ENCODE data around the gene F2RL2.
A peak's percentile ranks its signal among the peaks of the same experiment; 100 is the strongest.
"Not testable (repeated sequence)": the region's sequence is repeated elsewhere in the genome, so short reads cannot be mapped to it uniquely, and the experiment has no call there.

Gene F2RL2

DNA sequence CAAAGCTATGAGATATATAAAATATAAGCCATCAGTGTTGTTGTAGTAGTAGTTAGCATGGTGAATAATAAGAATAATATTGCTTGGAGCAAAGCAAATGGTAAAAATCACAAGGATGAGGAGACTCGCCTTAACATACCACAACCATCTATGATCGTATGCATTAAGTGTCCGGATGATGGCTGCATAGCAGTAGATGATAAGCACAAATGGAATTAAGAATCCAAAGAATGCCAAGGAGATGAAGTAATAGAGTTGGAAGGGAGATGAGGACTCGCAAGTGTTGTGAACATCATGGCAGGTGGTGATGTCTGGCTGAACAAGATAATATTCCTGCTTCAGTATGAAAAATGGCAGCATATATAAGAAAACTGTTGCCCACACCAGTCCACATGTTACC, 5.5 kb downstream of the F2RL2 start:
- DNase-seq = no peak

DNA sequence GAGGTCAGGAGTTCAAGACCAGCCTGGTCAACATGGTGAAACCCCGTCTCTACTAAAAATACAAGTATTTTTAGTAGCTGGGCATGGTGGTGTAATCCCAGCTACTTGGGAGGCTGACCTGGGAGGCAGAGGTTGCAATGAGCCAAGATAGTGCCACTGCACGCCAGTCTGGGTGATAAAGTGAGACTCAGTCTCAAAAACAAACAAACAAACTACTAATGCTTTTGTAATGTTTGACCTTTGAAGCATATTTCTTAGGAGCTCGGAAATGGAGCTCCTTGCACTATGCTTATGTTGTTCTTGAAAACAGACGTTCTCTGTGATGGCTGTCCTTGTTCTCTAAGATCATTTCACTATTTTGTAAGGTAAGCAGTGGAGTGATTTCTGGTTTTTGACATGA, 6.0 kb downstream of the F2RL2 start:
- no peak for DNase-seq

DNA sequence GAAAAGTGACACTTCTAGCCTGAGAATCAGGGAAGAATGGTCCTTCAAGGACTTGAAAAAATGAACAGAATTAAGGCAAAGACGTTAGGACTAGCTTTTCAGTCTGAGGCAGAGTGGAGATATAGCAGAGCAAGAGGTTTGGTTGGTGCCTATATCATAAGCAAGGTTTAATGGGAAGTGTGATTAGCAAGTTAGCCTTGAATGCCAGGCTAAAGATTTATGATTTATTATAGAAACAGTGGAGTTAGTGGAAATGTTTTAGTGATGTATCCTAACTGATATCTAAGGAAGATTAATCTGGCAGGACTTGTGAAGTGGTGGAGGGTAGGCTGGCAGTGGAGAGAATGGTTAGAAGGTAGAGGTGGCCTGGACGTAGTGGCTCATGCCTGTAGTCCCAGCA, 7.0 kb downstream of the F2RL2 start:
- DNase-seq = no peak

DNA sequence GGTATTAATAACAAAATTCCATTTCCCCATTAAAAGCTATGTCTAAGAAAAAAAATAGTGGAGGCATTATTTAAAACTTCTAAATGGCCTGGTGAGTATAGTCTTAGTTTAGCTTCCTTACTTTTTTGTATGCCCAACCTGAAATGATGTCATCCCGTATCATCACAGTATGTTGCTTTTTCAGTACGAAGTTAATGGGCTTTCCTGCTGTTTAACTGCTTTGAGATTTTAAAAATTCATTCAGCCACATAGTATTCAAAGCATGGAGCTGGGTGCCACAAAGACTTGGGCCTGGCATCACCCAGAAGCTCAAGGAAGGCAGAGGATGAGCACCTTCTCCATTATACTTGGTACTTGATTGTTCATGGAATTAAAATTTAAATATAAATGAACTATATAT, 7.4 kb downstream of the F2RL2 start:
- DNase-seq = no peak

DNA sequence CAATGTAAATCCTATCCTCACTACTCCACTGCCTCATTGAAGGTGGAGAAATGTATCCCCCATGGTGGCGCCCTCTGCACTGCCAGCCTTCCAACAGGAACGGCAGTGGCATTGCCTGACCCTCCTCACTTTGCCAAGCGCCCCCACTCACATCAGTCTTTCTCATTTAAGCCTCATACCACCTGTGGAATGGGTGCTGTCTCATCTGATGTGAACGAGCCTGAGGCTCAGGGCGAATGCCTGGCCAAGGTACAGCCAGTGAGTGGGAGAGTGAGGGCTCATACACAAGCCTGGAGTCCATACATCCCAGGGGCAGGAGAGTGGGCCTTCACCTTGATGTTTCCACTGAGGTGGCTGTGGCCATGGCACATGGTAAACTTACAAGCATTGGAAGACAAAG, 10.3 kb downstream of the F2RL2 start:
- no peak for DNase-seq

DNA sequence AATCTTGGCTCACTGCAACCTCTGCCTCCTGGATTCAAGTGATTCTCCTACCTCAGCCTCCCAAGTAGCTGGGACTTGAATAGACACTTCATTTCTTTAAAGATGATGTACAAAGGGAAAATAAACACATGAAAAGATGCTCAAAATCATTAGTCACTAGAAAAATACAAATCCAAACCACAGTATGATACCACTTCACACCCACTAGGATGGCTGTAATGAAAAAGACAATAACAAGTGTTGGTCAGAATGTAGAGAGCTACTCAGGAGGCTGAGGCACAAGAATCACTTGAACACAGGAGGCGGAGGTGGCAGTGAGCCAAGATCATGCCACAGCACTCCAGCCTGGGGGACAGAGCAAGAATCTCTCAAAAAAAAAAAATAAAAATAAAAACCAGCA, 13.0 kb downstream of the F2RL2 start:
- DNase-seq = no peak

DNA sequence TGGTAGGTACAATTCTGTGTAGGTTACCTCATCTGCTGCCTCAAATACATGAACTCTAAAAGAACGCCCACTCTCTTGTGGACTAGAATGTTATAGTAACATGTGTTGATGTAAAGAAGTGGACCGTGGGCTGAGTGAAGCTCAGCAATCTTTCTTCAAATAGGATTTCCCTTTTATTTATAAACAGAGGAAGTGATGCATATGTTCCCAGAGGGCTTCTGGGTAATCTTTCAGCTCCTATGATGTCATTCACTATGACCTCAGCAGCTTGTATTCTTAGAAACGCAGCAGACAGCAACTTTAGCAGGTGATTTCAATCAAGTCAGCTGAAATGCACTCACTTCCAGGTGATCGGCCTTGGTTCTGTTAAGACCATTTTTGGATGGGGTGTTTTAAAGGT, 14.4 kb downstream of the F2RL2 start:
- DNase-seq = no peak

DNA sequence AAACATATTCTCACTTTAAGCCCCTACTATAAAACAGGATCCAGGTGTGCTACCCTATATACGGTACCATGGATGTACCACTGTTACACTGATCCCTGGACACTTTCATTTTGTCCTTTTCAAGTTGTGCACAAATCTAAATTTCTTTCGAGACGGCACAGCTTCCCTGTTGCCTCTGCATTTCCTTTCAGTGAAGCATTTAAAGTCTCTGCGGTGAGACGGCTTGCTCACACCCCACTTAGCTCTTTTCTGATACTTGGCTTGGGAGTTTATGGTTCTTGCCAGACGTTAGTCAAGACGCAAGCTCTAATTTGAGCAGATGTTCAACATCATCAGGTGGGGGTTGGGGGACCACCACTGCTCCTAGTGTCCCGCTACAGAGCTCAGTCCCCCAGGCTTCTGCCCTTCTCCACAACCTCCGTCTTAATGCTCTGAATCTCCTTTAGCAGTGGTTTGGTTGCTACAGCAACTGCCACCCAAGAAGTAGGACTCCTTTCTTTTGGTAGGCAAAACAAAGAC, 15.8 kb downstream of the F2RL2 start:
- DNase-seq = no peak

DNA sequence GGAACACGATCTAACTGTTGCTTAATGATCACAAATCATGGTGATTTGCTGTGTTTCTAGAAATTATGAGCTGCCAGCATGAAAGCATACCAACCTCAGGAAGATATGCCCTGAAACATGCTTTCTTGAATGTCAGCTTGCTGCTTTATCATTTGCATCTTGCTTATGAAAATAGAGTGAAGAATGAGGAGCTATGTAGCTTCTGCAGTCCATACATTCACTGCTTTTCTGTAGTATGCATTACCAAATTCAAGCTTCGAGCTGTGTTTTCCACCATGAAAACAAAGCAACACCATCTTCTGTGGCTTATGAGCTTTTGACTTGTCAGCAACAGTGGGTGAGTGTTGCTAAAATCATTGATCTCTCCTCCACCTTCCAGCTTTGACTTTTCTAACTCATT, 16.5 kb downstream of the F2RL2 start:
- no peak for DNase-seq

DNA sequence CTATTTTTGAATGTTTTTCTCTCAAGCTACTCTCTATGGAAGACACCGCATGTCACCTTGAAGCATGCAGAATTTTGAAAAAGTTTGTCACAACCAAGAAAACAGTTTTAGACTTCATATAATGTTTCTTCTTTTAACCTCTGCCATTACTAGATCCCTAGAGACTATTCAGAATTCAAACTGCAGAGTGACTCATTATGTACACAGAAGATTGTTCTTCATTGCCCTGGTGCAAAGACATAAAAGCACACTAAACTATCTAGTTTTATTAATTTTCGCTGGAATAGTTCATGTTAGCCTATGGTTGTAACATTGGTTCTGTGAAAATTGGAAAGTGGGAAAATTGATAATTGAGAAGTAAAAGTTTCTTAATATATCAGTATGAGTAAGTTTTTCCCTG, 18.4 kb downstream of the F2RL2 start:
- DNase-seq = no peak

DNA sequence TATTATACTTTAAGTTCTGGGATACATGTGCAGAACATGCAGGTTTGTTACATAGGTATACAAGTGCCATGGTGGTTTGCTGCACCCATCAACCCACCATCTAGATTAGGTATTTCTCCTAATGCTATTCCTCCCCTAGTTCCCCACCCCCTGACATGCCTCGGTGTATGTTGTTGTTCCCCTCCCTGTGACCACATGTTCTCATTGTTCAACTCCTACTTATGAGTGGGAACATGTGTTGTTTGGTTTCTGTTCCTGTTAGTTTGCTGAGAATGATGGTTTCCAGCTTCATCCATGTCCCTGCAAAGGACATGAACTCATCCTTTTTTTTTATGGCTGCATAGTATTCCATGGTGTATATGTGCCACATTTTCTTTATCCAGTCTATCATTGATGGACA, 19.2 kb downstream of the F2RL2 start:
- DNase-seq = not testable (repeated sequence)

DNA sequence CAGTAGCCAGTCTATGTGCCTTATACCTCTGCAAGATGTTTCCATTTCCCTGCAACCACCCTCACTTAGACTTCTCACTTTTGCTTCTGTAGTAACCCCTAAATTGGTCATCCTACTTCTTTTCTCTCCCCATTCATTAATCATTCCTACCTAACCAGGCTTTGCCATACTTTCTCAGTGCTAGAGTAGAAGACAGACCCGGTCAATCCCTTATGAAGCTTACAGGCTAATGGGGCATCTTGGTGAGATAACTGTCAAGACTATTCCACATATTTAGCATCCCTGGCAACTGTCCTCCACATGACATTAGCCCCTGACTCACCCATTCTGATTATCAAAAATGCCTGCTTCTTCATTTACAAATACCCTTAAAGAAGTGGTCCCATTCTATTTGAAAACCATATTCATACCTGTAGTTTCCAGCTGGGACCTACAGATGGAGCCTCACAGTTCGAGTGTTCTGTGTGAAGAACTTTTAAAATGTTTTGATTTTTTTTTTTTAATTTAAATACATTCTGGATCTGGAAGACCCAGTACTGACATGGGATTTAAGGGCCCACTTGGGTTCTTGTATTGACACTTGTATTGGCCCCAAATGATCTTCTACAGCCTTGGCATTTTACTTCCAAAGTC, 21.0 kb downstream of the F2RL2 start:
- DNase-seq = no peak

DNA sequence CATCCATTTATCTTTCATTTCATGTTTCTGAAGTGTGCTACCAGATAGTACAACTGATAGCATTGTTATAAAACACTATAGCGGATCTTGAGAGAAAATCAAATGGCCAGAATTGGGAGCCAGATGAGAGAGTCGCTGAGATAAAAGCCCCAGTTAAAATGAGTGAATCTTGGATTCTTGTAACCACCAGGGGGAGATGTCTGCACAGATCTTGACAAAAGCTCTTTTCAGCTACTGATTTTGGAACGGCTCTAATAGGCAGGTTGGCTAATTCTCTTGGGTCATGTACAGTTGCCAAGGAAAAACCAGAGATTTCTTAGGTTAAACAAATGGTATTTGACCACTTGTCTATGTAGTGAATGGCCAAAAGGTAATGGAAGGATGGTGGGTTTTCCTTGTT, 21.7 kb downstream of the F2RL2 start:
- DNase-seq = peak; percentile 39 to 47

DNA sequence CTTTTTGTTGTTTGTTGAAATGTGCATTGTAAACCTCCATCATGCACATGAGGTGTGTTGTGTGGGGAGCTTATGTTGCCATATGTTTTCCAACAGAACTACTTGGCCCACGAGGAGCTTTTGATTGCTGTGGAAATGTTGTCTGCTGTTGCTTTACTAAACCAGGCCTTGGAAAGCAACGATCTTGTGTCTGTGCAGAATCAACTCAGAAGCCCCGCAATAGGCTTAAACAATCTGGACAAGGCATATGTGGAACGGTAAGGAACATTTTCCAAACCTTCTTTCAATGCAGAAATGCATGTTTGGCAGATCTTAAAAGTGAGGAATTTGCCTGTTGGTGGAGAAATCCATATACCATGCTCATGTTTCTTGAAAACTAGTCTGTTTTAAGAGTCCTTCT, 22.5 kb downstream of the F2RL2 start:
- DNase-seq = no peak

DNA sequence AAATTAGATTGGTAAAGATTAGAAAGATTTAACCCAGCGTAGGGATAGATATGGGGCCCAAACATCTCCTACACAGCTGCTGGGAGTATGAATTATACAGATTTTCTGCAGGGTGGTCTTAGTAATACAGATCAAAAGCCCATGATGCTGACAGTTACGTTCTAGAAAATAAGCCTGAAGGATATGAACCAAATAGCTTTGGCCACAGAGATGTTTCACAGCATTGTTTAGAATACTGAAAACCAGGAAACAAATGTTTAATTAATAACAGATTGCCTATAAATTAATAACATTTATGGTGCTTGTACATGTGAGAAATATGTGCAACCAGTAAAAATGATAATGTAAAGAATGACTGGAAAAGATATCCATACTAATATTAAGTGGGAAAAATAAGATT, 24.7 kb downstream of the F2RL2 start:
- DNase-seq = no peak

DNA sequence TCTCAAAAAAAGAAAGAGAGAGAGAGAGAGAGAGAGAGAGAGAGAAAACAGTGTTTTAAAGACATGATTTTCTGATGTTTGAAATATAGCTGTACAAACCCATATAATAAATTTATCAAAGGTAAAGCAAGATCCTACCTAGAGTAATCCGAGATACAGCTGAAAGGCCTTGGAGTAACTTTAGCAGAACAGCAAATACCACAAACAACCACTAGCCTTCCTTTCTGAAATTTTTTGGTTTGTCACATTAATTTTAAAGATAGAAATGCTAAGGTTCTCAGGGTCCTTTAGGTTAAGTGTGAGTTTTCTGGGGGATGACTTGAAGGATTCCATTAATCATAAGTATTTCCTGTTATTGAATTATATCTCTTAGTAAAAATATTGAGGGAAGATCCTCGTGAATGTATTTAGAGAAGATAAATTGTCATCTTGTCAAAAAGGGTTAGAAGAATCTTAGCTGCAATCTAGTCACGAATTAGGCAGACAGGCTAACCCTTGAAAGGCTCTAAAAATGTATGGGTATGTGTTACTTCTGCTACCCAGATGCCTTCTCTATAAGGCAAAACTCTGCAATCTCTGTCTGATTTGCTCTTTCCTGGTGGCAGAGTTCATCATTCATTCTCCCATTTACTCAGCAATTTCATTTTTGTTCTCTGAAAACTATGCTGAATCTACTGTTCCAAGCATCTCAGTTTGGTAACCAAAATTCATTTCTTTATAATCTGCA, 27.3 kb downstream of the F2RL2 start:
- no peak for DNase-seq

DNA sequence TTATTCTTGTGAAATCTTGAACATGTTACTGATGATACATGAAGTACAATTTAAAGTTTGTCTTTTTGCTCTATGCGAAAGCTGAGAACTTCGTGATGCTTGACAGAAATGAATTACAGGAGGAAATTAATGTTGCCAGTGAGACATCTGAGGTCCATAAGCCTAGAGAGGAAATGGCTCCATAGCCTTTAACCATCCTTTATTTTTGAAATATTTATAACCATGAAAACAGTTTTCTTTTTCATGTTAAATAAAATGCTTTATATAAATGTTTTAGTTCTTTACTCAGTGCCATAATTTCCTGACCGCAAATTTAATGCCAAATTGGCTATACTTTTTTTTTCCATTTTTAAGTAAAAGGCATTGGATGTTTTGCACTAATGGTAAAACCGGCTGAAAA, 29.1 kb downstream of the F2RL2 start:
- DNase-seq = no peak

DNA sequence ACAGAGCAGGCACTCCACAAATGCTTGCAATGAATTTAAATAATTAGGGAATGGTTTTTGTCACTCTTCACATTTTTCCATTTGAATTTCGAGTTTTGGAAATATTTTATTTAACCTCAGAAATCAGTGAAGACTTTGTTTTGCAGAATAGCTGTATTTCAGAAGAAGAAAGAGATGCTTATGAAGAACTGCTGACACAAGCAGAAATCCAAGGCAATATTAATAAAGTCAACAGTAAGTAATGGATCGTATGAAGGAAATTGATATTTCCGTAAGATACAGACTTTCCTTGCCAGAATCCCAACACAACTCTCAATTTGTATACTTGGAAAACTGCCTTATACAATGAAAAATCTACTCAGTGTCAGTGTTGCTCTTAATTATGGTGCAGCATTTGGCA, 30.5 kb downstream of the F2RL2 start:
- DNase-seq = no peak

DNA sequence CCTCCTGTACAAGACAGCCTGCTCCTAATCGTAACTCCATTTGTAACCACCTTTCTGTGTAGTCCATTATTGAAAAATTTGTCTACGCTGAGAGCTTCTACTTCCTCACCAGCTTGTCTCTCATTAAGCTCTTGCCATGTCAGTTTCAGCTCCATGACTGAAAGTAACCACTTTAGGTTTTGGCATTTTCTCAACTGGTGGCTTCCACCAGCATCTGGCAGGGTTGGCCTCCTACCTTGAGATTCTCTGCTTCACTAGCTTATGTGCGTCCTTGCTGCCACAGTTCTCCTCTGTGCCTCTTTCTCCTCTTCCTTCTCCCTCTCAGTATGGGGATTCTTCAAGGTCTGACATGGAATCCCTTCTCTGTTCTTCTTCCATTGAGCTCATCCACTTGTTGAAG, 31.8 kb downstream of the F2RL2 start:
- DNase-seq = no peak

DNA sequence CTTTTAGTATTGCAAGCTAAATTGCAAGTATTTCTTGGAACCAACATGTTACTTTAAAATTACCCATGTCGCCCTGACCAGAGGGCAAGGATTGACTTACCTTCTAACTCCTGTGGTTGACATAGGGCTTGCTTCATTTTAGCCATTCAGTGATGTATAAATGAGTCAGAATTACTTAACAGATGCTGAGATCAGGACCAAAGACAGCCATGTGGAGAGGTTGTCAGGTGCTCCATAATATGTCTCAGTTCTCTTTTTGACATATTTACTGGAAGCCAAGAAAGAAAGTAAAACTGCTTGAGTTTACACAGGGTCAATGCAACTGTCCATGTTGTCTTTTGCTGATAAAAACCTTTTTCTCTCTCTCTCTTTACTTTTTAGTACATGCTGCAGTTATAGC, 33.2 kb downstream of the F2RL2 start:
- no peak for DNase-seq

DNA sequence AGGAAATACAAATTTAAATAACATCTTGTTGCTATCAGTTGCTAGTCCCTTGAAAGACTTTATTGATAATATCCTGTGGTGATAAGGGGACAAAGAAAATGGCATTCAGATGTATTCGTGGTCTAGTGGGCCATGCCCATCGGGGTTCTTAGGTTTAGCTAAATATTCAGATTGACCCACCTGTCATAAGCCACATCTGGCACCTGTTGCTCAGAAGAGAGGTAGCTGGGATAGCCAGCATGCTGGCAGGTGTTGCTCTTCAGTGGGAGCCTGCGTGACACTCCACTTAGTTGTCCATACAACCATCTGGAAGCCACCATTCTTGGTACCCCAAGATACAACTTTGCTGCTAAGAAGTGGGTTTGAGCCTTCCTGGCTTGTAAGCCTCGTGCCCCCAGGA, 36.7 kb downstream of the F2RL2 start:
- DNase-seq = no peak

DNA sequence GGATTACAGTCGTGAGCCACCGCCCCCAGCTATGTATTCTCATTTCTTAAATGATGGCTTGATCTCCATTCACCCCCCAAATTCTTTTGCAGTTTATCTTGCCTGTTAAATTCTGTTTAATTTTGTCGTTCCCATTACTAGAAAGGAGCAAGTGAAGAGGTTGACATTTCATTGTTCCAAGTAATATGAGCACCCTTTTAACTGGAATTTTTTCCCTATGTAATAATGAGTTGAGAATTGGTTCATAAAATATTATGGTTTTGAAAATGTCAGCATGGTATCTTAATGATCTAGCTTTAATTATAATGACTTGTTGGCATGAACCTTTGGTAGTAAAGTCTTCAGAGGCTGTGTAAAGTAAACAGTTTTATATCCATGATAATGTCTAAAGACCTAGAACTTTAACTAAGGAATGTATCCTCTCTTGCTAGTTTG, 37.4 kb downstream of the F2RL2 start:
- DNase-seq = no peak

DNA sequence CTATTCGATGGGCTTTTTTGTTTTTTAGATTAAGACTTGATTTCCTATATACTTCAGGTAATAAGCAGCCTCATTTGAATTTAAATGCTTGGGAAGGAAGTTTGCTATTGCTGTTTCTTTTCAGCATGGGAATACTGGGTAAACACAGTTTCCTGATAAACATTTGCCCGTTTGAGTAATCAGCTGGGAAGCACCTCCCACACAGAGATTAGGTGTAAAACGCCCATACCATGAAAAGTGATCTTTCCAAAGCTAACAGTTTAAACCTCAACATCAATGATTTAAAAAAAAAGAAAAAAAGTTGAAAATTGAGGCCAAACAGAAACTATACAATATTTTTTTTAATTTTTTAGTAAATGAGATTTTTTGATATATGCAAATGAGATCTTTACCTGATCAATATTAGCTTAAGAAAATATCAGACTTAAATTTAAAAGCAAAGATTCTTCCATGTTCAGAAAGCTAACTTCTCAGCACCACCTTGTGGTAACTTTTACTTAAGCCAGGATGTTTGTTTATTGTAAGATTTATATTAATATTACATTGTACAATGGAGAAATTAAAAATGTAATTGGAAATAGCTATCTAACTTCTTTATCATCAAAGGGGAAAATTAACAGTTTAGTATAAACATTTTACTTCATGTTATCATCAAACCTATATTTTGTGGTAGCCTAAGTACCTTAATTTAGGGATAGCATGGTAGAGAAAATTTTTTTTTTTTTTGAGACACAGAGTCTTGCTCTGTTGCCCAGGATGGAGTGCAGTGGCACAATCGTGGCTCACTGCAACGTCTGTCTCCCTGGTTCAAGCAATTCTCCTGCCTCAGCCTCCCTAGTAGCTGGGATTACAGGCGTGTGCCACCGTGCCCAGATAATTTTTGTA, 39.8 kb downstream of the F2RL2 start:
- DNase-seq = no peak

Measured in NCI-H2081 (cell line).